Peyer's patch (tissue), 4 donors: ENCODE measurements around the gene SLC22A31. TPM values are rescaled to one million over a fixed set of nuclear protein-coding genes. Genes with fewer than 3 reads are reported as not detected.
"Not testable (repeated sequence)": the region's sequence is repeated elsewhere in the genome, so short reads cannot be mapped to it uniquely, and the experiment has no call there.

Experiments used
- DNase-seq, 3 donors: peaks; one replicate each; pipeline ENCODE4 v3.0.0-alpha.2; 2017 to 2019
- H3K27ac ChIP-seq, 4 donors: fragments of 200-600 bp; sonication (generic); one replicate each; pipeline ENCODE4 v1.5.1; 2016 to 2019
- H3K27me3 ChIP-seq, 2 donors: fragments of 200-600 bp; sonication (generic); one replicate each; pipeline ENCODE4 v1.5.1; 2019
- H3K36me3 ChIP-seq, 3 donors: fragments of 200-600 bp; sonication (generic); one replicate each; pipeline ENCODE4 v1.5.1; 2016 to 2019
- H3K4me1 ChIP-seq, 4 donors: fragments of 200-600 bp; sonication (generic); one replicate each; pipeline ENCODE4 v1.5.1; 2016 to 2019
- H3K4me3 ChIP-seq, 4 donors: fragments of 200-600 bp; sonication (generic); 1 replicate in 3 of 4; 2 replicates in 1 of 4; pipeline ENCODE4 v1.5.1; 2016 to 2019; ENCODE audit warnings: mild to moderate bottlenecking in 1 of 4
- H3K9me3 ChIP-seq, 4 donors: fragments of 200-600 bp; sonication (generic); one replicate each; pipeline ENCODE4 v1.5.1; 2016 to 2019; ENCODE audit warnings: mild to moderate bottlenecking in 1 of 4
- POLR2A ChIP-seq, 2 donors: fragments of 450-650 bp; IDR thresholded peaks; one replicate each; pipeline ENCODE4 v1.5.1; 2017; ENCODE audit warnings: antibody characterized with exemption in 2 of 2, mild to moderate bottlenecking in 2 of 2, moderate library complexity in 2 of 2
- total RNA-seq, 4 donors: library from RNA; depleted of rRNA; stranded (reverse); fragments of >200 nt; gene quantifications; one replicate each; pipeline ENCODE4 v1.1.0, GENCODE V29; 2016
- TF ChIP-seq, protein P1 (sequence below), 6 experiments: fragments of 450-650 bp in 4 of 6; fragments of 200-600 bp in 2 of 6; sonication (generic) in 1 of 6; IDR thresholded peaks; one replicate each; pipeline ENCODE4 v1.5.1; 2017 to 2019; ENCODE audit warnings: antibody characterized with exemption in 6 of 6, mild to moderate bottlenecking in 3 of 6, moderate library complexity in 1 of 6

SLC22A31 gene
- total RNA-seq, 4 donors from 2014 or later: 0.53 to 0.67 TPM; not detected in 2

DNA sequence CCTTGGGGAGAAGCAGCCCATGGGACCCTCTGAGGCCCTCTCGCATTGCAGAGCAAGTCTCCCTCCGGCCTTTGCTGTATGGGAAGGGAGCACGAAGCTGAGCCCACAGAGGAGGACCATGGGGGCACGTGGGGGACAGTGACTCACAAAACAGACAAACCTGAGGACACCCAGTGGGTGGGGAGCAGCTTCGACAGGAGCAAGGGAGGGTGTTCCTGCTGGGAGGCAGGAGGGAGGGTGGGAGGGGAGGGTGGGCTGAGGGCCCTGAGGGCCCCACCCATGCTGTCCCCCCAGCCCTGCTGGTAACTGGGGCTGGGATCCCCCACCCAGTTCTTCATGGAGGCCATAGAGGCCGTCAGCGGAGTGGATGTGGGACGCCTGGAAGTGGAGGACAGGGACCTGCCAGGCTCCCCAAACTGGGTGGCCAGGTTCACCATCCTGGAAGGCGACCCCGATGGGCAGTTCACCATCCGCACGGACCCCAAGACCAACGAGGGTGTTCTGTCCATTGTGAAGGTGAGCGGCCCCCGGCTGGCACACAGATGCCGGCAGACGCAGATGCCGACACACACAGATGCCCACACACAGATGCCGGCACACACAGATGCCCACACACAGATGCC lies 12.5 kb downstream of the SLC22A31 start:
- no peak overlapping the region for H3K27ac ChIP-seq
- H3K4me1 ChIP-seq: peaks cover 0 to 10% (median 3%) of the 10 kb centered on the region in 4 donors
- no peak overlapping the region for H3K4me3 ChIP-seq
- no peaks in the 10 kb centered on the region for H3K9me3 ChIP-seq
- TF ChIP-seq POLR2A (IDR thresholded peaks at IDR 0.05): no peak
- TF ChIP-seq, protein P1, sequence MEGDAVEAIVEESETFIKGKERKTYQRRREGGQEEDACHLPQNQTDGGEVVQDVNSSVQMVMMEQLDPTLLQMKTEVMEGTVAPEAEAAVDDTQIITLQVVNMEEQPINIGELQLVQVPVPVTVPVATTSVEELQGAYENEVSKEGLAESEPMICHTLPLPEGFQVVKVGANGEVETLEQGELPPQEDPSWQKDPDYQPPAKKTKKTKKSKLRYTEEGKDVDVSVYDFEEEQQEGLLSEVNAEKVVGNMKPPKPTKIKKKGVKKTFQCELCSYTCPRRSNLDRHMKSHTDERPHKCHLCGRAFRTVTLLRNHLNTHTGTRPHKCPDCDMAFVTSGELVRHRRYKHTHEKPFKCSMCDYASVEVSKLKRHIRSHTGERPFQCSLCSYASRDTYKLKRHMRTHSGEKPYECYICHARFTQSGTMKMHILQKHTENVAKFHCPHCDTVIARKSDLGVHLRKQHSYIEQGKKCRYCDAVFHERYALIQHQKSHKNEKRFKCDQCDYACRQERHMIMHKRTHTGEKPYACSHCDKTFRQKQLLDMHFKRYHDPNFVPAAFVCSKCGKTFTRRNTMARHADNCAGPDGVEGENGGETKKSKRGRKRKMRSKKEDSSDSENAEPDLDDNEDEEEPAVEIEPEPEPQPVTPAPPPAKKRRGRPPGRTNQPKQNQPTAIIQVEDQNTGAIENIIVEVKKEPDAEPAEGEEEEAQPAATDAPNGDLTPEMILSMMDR (IDR thresholded peaks at IDR 0.05): no peak
- no peaks in the 10 kb centered on the region for H3K36me3 ChIP-seq
- H3K27me3 ChIP-seq: no peaks in the 10 kb centered on the region
- DNase-seq: no peak

DNA sequence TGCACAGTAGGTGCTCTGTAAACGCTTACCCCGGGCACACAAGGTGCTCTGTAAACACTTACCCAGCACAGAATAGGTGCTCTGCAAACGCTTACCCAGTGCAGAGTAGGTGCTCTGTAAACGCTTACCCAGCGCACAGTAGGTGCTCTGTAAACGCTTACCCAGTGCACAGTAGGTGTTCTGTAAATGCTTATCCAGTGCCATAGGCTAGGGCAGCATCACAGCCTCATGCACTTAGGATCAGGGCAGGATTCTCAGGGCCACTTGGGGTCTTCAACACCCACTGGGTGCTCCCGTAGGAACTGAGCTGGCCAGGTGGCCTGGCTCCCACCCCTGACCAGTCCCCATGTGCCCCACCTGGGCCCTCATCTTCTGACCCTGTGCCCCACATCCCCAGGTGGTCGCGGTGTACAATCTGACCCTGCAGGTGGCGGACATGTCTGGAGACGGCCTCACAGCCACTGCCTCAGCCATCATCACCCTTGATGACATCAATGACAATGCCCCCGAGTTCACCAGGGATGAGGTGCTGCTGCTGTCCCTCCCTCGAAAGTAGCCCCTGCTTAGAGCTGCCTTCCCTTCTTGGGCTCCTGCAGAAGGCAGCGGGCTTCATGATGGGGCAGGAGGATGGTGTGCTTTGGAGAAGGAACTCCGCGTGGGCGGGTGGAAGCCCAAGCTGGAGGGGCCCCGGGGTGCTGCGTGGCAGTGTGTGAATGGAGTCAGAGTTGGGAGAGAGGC lies 13.1 kb downstream of the SLC22A31 start:
- Histone ChIP-seq H3K27me3 (no peaks in the 10 kb centered on the region), H3K36me3 (no peaks in the 10 kb centered on the region), H3K4me1 (peaks cover 0 to 9% (median 2%) of the 10 kb centered on the region in 4 donors), H3K4me3 (no peak overlapping the region), H3K9me3 (no peaks in the 10 kb centered on the region), H3K27ac (no peak overlapping the region)
- TF ChIP-seq POLR2A (IDR thresholded peaks at IDR 0.05): no peak
- TF ChIP-seq, protein P1 (IDR thresholded peaks at IDR 0.05): no peak
- no peak for DNase-seq

DNA sequence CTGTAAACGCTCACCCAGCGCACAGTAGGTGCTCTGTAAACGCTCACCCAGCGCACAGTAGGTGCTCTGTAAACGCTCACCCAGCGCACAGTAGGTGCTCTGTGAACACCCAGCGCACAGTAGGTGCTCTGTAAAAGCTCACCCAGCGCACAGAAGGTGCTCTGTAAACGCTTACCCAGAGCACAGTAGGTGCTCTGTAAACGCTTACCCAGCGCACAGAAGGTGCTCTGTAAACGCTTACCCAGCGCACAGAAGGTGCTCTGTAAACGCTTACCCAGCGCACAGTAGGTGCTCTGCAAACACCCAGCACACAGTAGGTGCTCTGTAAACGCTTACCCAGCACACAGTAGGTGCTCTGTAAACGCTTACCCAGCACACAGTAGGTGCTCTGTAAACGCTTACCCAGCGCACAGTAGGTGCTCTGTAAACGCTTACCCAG lies 13.7 kb downstream of the SLC22A31 start:
- H3K9me3 ChIP-seq, H3K36me3 ChIP-seq, H3K4me3 ChIP-seq, H3K4me1 ChIP-seq, H3K27me3 ChIP-seq, H3K27ac ChIP-seq, DNase-seq: not testable (repeated sequence)

DNA sequence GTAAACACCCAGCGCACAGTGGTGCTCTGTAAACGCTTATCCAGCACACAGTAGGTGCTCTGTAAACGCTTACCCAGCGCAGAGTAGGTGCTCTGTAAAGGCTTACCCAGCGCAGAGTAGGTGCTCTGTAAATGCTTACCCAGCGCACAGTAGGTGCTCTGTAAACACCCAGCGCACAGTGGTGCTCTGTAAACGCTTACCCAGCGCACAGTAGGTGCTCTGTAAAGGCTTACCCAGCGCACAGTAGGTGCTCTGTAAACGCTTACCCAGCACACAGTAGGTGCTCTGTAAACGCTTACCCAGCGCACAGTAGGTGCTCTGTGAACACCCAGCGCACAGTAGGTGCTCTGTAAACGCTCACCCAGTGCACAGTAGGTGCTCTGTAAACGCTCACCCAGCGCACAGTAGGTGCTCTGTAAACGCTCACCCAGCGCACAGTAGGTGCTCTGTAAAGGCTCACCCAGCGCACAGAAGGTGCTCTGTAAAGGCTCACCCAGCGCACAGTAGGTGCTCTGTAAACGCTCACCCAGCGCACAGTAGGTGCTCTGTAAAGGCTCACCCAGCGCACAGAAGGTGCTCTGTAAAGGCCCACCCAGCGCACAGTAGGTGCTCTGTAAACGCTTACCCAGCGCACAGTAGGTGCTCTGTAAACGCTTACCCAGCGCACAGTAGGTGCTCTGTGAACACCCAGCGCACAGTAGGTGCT lies 14.3 kb downstream of the SLC22A31 start:
- not testable (repeated sequence) for H3K27me3 ChIP-seq, H3K27ac ChIP-seq, H3K9me3 ChIP-seq, H3K36me3 ChIP-seq, H3K4me3 ChIP-seq, H3K4me1 ChIP-seq, DNase-seq

DNA sequence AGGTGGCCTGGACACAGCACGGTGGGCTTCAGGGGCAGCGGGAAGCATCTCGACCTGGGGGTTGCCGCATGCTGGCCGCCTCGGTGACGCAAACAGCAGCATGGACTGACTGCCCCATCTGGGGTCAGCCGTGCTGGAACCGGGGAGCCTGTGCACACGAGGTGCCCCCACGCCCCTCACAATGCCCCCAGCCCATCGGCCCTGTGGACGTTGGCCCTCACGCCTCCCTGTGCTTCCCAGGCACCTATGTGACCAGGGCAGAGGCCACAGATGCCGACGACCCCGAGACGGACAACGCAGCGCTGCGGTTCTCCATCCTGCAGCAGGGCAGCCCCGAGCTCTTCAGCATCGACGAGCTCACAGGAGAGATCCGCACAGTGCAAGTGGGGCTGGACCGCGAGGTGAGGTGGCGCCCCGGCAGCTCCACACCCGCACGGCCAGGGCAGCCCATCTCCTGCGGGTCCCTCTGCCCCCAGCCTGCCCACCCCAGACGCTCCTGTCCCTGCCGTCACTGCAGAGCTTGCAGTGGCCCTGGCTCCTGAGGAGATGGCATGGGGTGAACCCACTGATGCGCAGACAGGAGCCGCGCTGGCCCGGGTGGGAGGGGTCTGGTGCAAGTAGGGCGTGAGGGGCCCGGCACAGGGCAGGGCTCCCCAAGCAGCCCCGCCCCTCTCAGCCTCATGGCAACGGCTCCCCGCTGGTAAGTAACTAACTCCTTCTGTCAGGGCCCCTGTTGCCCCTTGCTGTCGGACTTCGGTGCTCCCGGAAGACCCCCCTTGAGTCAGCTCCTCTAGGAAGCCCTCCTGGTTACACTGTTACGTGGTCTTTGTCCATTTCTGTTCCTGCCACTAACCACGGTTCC lies 15.2 kb downstream of the SLC22A31 start:
- no peak for TF ChIP-seq POLR2A (IDR thresholded peaks at IDR 0.05)
- TF ChIP-seq, protein P1 (IDR thresholded peaks at IDR 0.05): no peak
- DNase-seq: no peak
- H3K4me1 ChIP-seq: no peaks in the 10 kb centered on the region
- no peaks in the 10 kb centered on the region for H3K36me3 ChIP-seq
- H3K9me3 ChIP-seq: no peaks in the 10 kb centered on the region
- H3K27ac ChIP-seq: no peak overlapping the region
- no peaks in the 10 kb centered on the region for H3K27me3 ChIP-seq
- no peak overlapping the region for H3K4me3 ChIP-seq

DNA sequence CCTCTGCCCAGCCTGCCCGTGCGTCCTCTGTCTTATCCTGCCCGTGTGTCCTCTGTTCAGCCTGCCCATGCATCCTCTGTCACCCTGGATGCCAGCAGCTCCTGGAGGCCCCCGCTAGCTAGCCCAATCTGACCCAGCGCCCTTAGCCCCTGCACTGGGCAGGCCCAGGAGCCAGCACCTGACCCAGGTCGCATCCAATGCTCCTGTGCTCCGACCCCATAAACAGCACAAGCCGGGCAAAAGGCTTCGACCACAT lies 15.7 kb downstream of the SLC22A31 start:
- Histone ChIP-seq H3K4me3 (no peak overlapping the region), H3K27me3 (no peaks in the 10 kb centered on the region), H3K4me1 (no peaks in the 10 kb centered on the region), H3K36me3 (no peaks in the 10 kb centered on the region), H3K27ac (no peak overlapping the region), H3K9me3 (no peaks in the 10 kb centered on the region)
- TF ChIP-seq, protein P1 (IDR thresholded peaks at IDR 0.05): no peak
- TF ChIP-seq POLR2A (IDR thresholded peaks at IDR 0.05): no peak
- DNase-seq: no peak
